H1 (cell line): ENCODE results near the gene ECI1. TPM values are rescaled to one million over a fixed set of nuclear protein-coding genes. Genes with fewer than 3 reads are reported as not detected.

Source experiments
- CTCF ChIA-PET: fragments of 300-600 bp; sonication (Branson Sonifier 250); formaldehyde crosslinking; loops from one replicate; lab custom pipeline; 2021; ENCODE audit not compliant: partially characterized antibody; lab: Charles Lee
- POLR2A ChIA-PET: fragments of 300-600 bp; sonication (Branson Sonifier 250); formaldehyde crosslinking; loops from one replicate; lab custom pipeline; 2021; ENCODE audit warnings: inconsistent platforms; ENCODE audit not compliant: partially characterized antibody; lab: Charles Lee
- DNase-seq, 2 experiments: peaks; one replicate each; pipeline versions ENCODE4 v3.0.0 to v3.0.0-alpha.2; 2010 to 2022; ENCODE audit warnings: low spot score in 2 of 2, low read depth in 1 of 2, mixed read lengths in 1 of 2
- FAIRE-seq: peaks from 2 replicates; lab custom pipeline; 2011; peaks lifted over from hg19 to GRCh38; lab: Jason Lieb, UNC
- H2AFZ ChIP-seq: 2 replicates; pipeline ENCODE4 v1.8.1; 2012; ENCODE audit warnings: low read length, inconsistent platforms
- H2AK5ac ChIP-seq: 2 replicates; pipeline ENCODE4 v1.6.1; 2013; ENCODE audit warnings: low read depth, low read length
- H2BK120ac ChIP-seq: replicated peaks from 2 replicates; pipeline ENCODE3; 2013; ENCODE audit warnings: low read depth, low read length, inconsistent platforms
- H2BK12ac ChIP-seq: 2 replicates; pipeline ENCODE4 v1.6.1; 2013; ENCODE audit warnings: low read depth, low read length
- H2BK15ac ChIP-seq: 2 replicates; pipeline ENCODE4 v1.6.1; 2013; ENCODE audit warnings: low read length
- H2BK20ac ChIP-seq: 2 replicates; pipeline ENCODE4 v1.6.1; 2013; ENCODE audit warnings: low read length
- H2BK5ac ChIP-seq: 2 replicates; pipeline ENCODE4 v1.6.1; 2013; ENCODE audit warnings: low read depth, low read length
- H3K14ac ChIP-seq: 2 replicates; pipeline ENCODE4 v1.6.1; 2013; ENCODE audit warnings: inconsistent platforms; ENCODE audit not compliant: insufficient read length
- H3K18ac ChIP-seq: 2 replicates; pipeline ENCODE4 v1.6.1; 2013; ENCODE audit warnings: low read length; ENCODE audit errors: extremely low read depth
- H3K23ac ChIP-seq: 2 replicates; pipeline ENCODE4 v1.6.1; 2013; ENCODE audit warnings: inconsistent platforms; ENCODE audit not compliant: insufficient read length
- H3K23me2 ChIP-seq: 2 replicates; pipeline ENCODE4 v1.6.1; 2013; ENCODE audit warnings: low read depth, low read length
- H3K27ac ChIP-seq: 2 replicates; pipeline ENCODE4 v1.6.1; 2011; ENCODE audit warnings: low read depth, low read length, inconsistent platforms
- H3K27me3 ChIP-seq, 4 experiments: replicated peaks in 1 of 4; 1 replicate in 1 of 4; 2 replicates in 3 of 4; pipeline versions ENCODE4 v1.6.1 to v1.8.1; 2011 to 2013; ENCODE audit warnings: low read length in 3 of 4, mild to moderate bottlenecking in 3 of 4, inconsistent platforms in 2 of 4, mixed read lengths in 2 of 4, moderate library complexity in 1 of 4; ENCODE audit not compliant: control insufficient read depth in 3 of 4, insufficient read depth in 3 of 4; ENCODE audit errors: extremely low read depth in 1 of 4
- H3K36me3 ChIP-seq, 4 experiments: 2 replicates each; pipeline versions ENCODE4 v1.6.1 to v1.8.1; 2011 to 2013; ENCODE audit warnings: mild to moderate bottlenecking in 4 of 4, low read length in 3 of 4, moderate library complexity in 2 of 4, control low read depth in 1 of 4, inconsistent platforms in 1 of 4; ENCODE audit not compliant: insufficient read depth in 4 of 4, control insufficient read depth in 2 of 4
- H3K4ac ChIP-seq: replicated peaks from 2 replicates; pipeline ENCODE3; 2013; ENCODE audit warnings: low read length, low read depth, mixed read lengths, inconsistent platforms; ENCODE audit not compliant: insufficient read length
- H3K4me1 ChIP-seq, 4 experiments: replicated peaks in 1 of 4; 1 replicate in 1 of 4; 2 replicates in 3 of 4; pipeline versions ENCODE4 v1.6.1 to v1.8.1; 2011 to 2013; ENCODE audit warnings: low read length in 3 of 4, inconsistent platforms in 2 of 4, mixed read lengths in 1 of 4; ENCODE audit not compliant: insufficient read depth in 4 of 4, control insufficient read depth in 3 of 4
- H3K4me2 ChIP-seq, 2 experiments: 2 replicates each; pipeline versions ENCODE4 v1.6.1 to v1.8.1; 2011 to 2013; ENCODE audit warnings: low read depth in 2 of 2, low read length in 2 of 2, control low read depth in 1 of 2, inconsistent platforms in 1 of 2, mild to moderate bottlenecking in 1 of 2; ENCODE audit not compliant: insufficient read depth in 1 of 2
- H3K4me3 ChIP-seq, 4 experiments: fragments of 200-600, 300-600 bp in 1 of 4; sonication (generic), shearing (Covaris generic), sonication (Bioruptor Twin) in 1 of 4; 2 replicates each; pipeline versions ENCODE4 v1.5.1 to v1.8.1; 2011 to 2016; ENCODE audit warnings: low read length in 4 of 4, low read depth in 3 of 4, control low read depth in 2 of 4, inconsistent platforms in 2 of 4, mild to moderate bottlenecking in 2 of 4, mixed read lengths in 1 of 4, moderate library complexity in 1 of 4; ENCODE audit not compliant: insufficient read depth in 2 of 4; ENCODE audit errors: extremely low read depth in 1 of 4
- H3K56ac ChIP-seq: replicated peaks from 2 replicates; pipeline ENCODE3; 2013; ENCODE audit warnings: low read depth, mild to moderate bottlenecking, mixed read lengths, low read length, inconsistent platforms; ENCODE audit not compliant: insufficient read length
- H3K79me1 ChIP-seq: 2 replicates; pipeline ENCODE4 v1.6.1; 2013; ENCODE audit warnings: low read depth, low read length, control low read depth
- H3K79me2 ChIP-seq, 2 experiments: 2 replicates each; pipeline versions ENCODE4 v1.6.1 to v1.8.1; 2012 to 2013; ENCODE audit warnings: low read length in 2 of 2, mild to moderate bottlenecking in 2 of 2, inconsistent platforms in 1 of 2; ENCODE audit not compliant: insufficient read depth in 2 of 2, control insufficient read depth in 1 of 2
- H3K9ac ChIP-seq, 4 experiments: replicated peaks in 1 of 4; 1 replicate in 1 of 4; 2 replicates in 3 of 4; pipeline versions ENCODE4 v1.6.1 to v1.8.1; 2011 to 2013; ENCODE audit warnings: low read depth in 3 of 4, low read length in 3 of 4, control low read depth in 2 of 4, mild to moderate bottlenecking in 2 of 4, moderate library complexity in 2 of 4, inconsistent platforms in 1 of 4; ENCODE audit errors: extremely low read depth in 1 of 4
- H3K9me3 ChIP-seq, 2 experiments: 2 replicates each; pipeline versions ENCODE4 v1.6.1 to v1.8.1; 2012 to 2013; ENCODE audit warnings: mild to moderate bottlenecking in 2 of 2, moderate library complexity in 2 of 2, control low read depth in 1 of 2, inconsistent platforms in 1 of 2, low read depth in 1 of 2, low read length in 1 of 2, mixed read lengths in 1 of 2; ENCODE audit not compliant: insufficient read depth in 2 of 2
- H4K20me1 ChIP-seq, 2 experiments: replicated peaks in 1 of 2; 2 replicates each; pipeline versions ENCODE3 to v1.8.1; 2011 to 2013; ENCODE audit warnings: inconsistent platforms in 2 of 2, low read length in 2 of 2, mild to moderate bottlenecking in 1 of 2; ENCODE audit not compliant: insufficient read depth in 2 of 2, control insufficient read depth in 1 of 2
- H4K5ac ChIP-seq: 2 replicates; pipeline ENCODE4 v1.6.1; 2013; ENCODE audit warnings: low read length, low read depth, mixed read lengths, inconsistent platforms; ENCODE audit not compliant: insufficient read length
- H4K8ac ChIP-seq: 2 replicates; pipeline ENCODE4 v1.8.0; 2013; ENCODE audit warnings: mild to moderate bottlenecking, moderate library complexity, low read length, inconsistent platforms; ENCODE audit not compliant: insufficient read depth; ENCODE audit errors: extremely low read depth
- H4K91ac ChIP-seq: replicated peaks from 2 replicates; pipeline ENCODE3; 2013; ENCODE audit warnings: low read length, mixed read lengths, inconsistent platforms; ENCODE audit not compliant: insufficient read length
- ATF2 ChIP-seq: IDR thresholded peaks from 2 replicates; pipeline ENCODE4 v1.6.1; 2012; ENCODE audit warnings: low read length, inconsistent platforms
- CREB1 ChIP-seq: IDR thresholded peaks from 2 replicates; pipeline ENCODE4 v1.6.1; 2012; ENCODE audit warnings: inconsistent platforms
- NANOG ChIP-seq: IDR thresholded peaks from 2 replicates; pipeline ENCODE4 v1.6.1; 2011; ENCODE audit warnings: low read length, low read depth, mild to moderate bottlenecking, inconsistent platforms; ENCODE audit not compliant: insufficient read depth, poor library complexity, severe bottlenecking
- POLR2A ChIP-seq, 2 experiments: IDR thresholded peaks; 1 replicate in 1 of 2; 2 replicates in 1 of 2; pipeline ENCODE4 v1.6.1; 2011; ENCODE audit warnings: low read depth in 2 of 2, low read length in 2 of 2, mild to moderate bottlenecking in 2 of 2; ENCODE audit errors: control extremely low read depth in 1 of 2
- POLR2AphosphoS5 ChIP-seq: IDR thresholded peaks from 2 replicates; pipeline ENCODE4 v1.6.1; 2011; ENCODE audit warnings: low read depth, low read length
- RFX5 ChIP-seq: IDR thresholded peaks from 2 replicates; pipeline ENCODE4 v1.6.1; 2011; ENCODE audit warnings: low read depth, low read length, improper control_type of control experiment, borderline replicate concordance
- RXRA ChIP-seq: IDR thresholded peaks from 2 replicates; pipeline ENCODE4 v1.6.1; 2011; ENCODE audit warnings: low read depth, mild to moderate bottlenecking, low read length, moderate library complexity; ENCODE audit not compliant: insufficient read depth
- SIRT6 ChIP-seq: IDR thresholded peaks from one replicate; pipeline ENCODE4 v1.7.1; 2012; ENCODE audit warnings: low read length, inconsistent platforms
- SIX5 ChIP-seq: IDR thresholded peaks from 2 replicates; pipeline ENCODE4 v1.6.1; 2011; ENCODE audit warnings: mild to moderate bottlenecking, low read depth, low read length
- SRF ChIP-seq: IDR thresholded peaks from 2 replicates; pipeline ENCODE4 v1.6.1; 2011; ENCODE audit warnings: mild to moderate bottlenecking, low read depth, low read length, moderate library complexity
- WGBS, 2 experiments: shearing (Covaris generic) in 1 of 2; methylation state at CpG; one replicate each; pipeline versions ENCODE4 v1.1.6 to v1.1.7; 2013 to 2015; ENCODE audit warnings: low lambda C conversion rate in 2 of 2, mixed read lengths in 2 of 2, inconsistent platforms in 1 of 2, low coverage in 1 of 2, missing lambda C conversion rate in 1 of 2; ENCODE audit not compliant: insufficient replicate concordance in 2 of 2, insufficient coverage in 1 of 2, insufficient read length in 1 of 2; ENCODE audit errors: extremely low coverage in 1 of 2, missing lambda C conversion rate in 1 of 2; 5-methylcytosine and 5-hydroxymethylcytosine counted together
- polyA plus RNA-seq, 7 experiments: library from polyadenylated mRNA; depleted of rRNA in 3 of 7; stranded (reverse) in 5 of 7; unstranded in 2 of 7; fragments of >200 nt in 5 of 7; fragments of 200-250 nt in 2 of 7; gene quantifications; 1 replicate in 5 of 7; 2 replicates in 1 of 7; 4 replicates in 1 of 7; pipeline versions ENCODE4 v1.2.1 to v1.2.3, GENCODE V29; 2011 to 2013; ENCODE audit warnings: missing spikeins in 2 of 7, mixed read lengths in 2 of 7
- total RNA-seq: library from RNA; stranded (reverse); fragmentation: NEBNext Ultra II Directional; extraction: Animal tissue kit (Norgen Biotek cat#: 25700); gene quantifications from 2 replicates; pipeline ENCODE4 v1.2.1, GENCODE V29; 2021

Gene ECI1
- total and polyA plus RNA-seq, 2 of the 8 experiments (the other 6 are each of a cell fraction or from before 2014, with no cell fraction given), result 79.5 to 151 TPM

GRCh38 chr16:2210386-2211365, 40.7 kb downstream of the ECI1 start, which contains the start of gene BRICD5:
BRICD5 (minus strand) TSS chr16:2210863; CDS start chr16:2210833, 30 bp downstream.
- Histone ChIP-seq H2AK5ac (no peak within 1 kb of the TSS), H3K4me1 (peaks cover 0 to 24% (median 9%) of the 10 kb centered on the region in 4 experiments; a peak in 6 of 7 replicates), H3K18ac (no peak within 1 kb of the TSS), H3K9ac (peak within 1 kb of the TSS in 1 of 4 experiments; percentile 27; a peak in 1 of 7 replicates), H2AFZ (no peak within 1 kb of the TSS), H3K27me3 (no peaks in the 10 kb centered on the region), H3K14ac (no peak within 1 kb of the TSS), H2BK15ac (no peak within 1 kb of the TSS), H3K9me3 (no peaks in the 10 kb centered on the region), H4K91ac (no peak within 1 kb of the TSS), H4K8ac (peak within 1 kb of the TSS; percentile 79), H4K5ac (no peak within 1 kb of the TSS), H3K79me2 (peaks cover 3 to 25% of the 10 kb centered on the region in 2 experiments; a peak in 3 of 4 replicates), H3K23me2 (peaks cover 16% of the 10 kb centered on the region), H3K4me2 (no peak within 1 kb of the TSS), H2BK20ac (no peak within 1 kb of the TSS), H3K4me3 (no peak within 1 kb of the TSS), H2BK12ac (no peak within 1 kb of the TSS), H3K23ac (no peak within 1 kb of the TSS), H3K56ac (no peak within 1 kb of the TSS), H3K36me3 (peaks cover 8 to 42% (median 19%) of the 10 kb centered on the region in 4 experiments; a peak in 6 of 8 replicates), H3K79me1 (peaks cover 10% of the 10 kb centered on the region), H3K27ac (no peak within 1 kb of the TSS), H3K4ac (no peak within 1 kb of the TSS), H4K20me1 (peaks cover 8 to 42% of the 10 kb centered on the region in 2 experiments), H2BK5ac (no peak within 1 kb of the TSS), H2BK120ac (no peak within 1 kb of the TSS)
- ChIA-PET CTCF (interaction anchor here (0.6 to 3.2 kb wide), 4 partner anchors 16 to 1872 kb away, joined by 3 to 20 read pairs (median 4); no protein-coding TSS in a partner anchor), POLR2A (interaction anchor here (0.6 to 15.1 kb wide), 22 partner anchors 11 to 259 kb away, joined by 3 to 156 read pairs (median 4); partner anchors contain the start of genes CASKIN1, DNASE1L2, E4F1 and TRAF7)
- WGBS, 2 experiments, result 78% methylated on average over 23 of the region's 24 CpGs; no CpG with 5 or more reads in 1 of the 2 experiments
- DNase-seq (no peak), FAIRE-seq (no peak)
- no peak for TF ChIP-seq NANOG
- TF ChIP-seq ATF2, result 0 out of 2 replicates have a peak, but pooled peaks have one; percentile 2
- no peak for TF ChIP-seq SIX5
- TF ChIP-seq POLR2A (IDR thresholded peaks at IDR 0.05; ENCODE audit: control extremely low read depth in 1 of 2, low read depth in 2 of 2, low read length in 2 of 2), result peak in 1 of 2 experiments; percentile 30; a peak in 1 of 3 replicates
- TF ChIP-seq RFX5, result no peak
- no peak for TF ChIP-seq SIRT6
- peak; percentile 21 for TF ChIP-seq POLR2AphosphoS5
- TF ChIP-seq RXRA, result no peak
- TF ChIP-seq CREB1, result no peak
- no peak for TF ChIP-seq SRF
